ENCODE measurements around the gene SH3BP5.
"Not testable (repeated sequence)": the region's sequence is repeated elsewhere in the genome, so short reads cannot be mapped to it uniquely, and the experiment has no call there.

Gene SH3BP5

GRCh38 chr3:15356651-15357061 is 24.3 kb upstream of the SH3BP5 start:
- H3K9me3 ChIP-seq (ENCODE audit: control extremely low read depth in 1 of 5, control insufficient read depth in 4 of 5, insufficient read depth in 2 of 5, low read depth in 1 of 5, low read length in 4 of 5); POLR2A ChIA-PET; CTCF ChIA-PET; H3K27ac ChIP-seq (ENCODE audit: insufficient read depth in 1 of 2, low read depth in 1 of 2, low read length in 2 of 2, poor library complexity in 1 of 2, severe bottlenecking in 2 of 2); H3K36me3 ChIP-seq (ENCODE audit: control insufficient read depth in 4 of 4, insufficient read depth in 4 of 4, low read length in 3 of 4); H3K27me3 ChIP-seq (replicated peaks in 2 of 5; ENCODE audit: control insufficient read depth in 4 of 5, insufficient read depth in 5 of 5, low read length in 4 of 5): not testable (repeated sequence)
- 0% methylated on average over 1 of the region's 5 CpGs for WGBS (ENCODE audit: insufficient coverage)
- DNase-seq: peak in 2 of 3 donors; percentile 70 to 72
- peaks cover 8 to 36% (median 20%) of the 10 kb centered on the region in 4 experiments for H3K4me1 ChIP-seq (ENCODE audit: control extremely low read depth in 1 of 4, control insufficient read depth in 4 of 4, insufficient read depth in 4 of 4, low read length in 3 of 4)
- peak overlapping the region in 1 of 7 experiments; percentile 38 for H3K4me3 ChIP-seq (ENCODE audit: control insufficient read depth in 1 of 7, extremely low read depth in 1 of 7, insufficient read depth in 4 of 7, low read depth in 2 of 7, low read length in 6 of 7)

- H3K27me3 ChIP-seq (replicated peaks in 2 of 5; ENCODE audit: control insufficient read depth in 4 of 5, insufficient read depth in 5 of 5, low read length in 4 of 5): no peaks in the 10 kb centered on the region
- H3K4me3 ChIP-seq (ENCODE audit: control insufficient read depth in 1 of 7, extremely low read depth in 1 of 7, insufficient read depth in 4 of 7, low read depth in 2 of 7, low read length in 6 of 7): no peak overlapping the region
- no peaks in the 10 kb centered on the region for H3K36me3 ChIP-seq (ENCODE audit: control insufficient read depth in 4 of 4, insufficient read depth in 4 of 4, low read length in 3 of 4)
- CTCF ChIA-PET: interaction anchor here (1.0 to 1.6 kb wide), 4 partner anchors 12 to 88 kb away, joined by 3 to 4 read pairs (median 4); no protein-coding TSS in a partner anchor
- no peak for DNase-seq
- peaks cover 0 to 9% (median 4%) of the 10 kb centered on the region in 5 experiments for H3K9me3 ChIP-seq (ENCODE audit: control extremely low read depth in 1 of 5, control insufficient read depth in 4 of 5, insufficient read depth in 2 of 5, low read depth in 1 of 5, low read length in 4 of 5)
- POLR2A ChIA-PET: no interaction called here
- 84% methylated on average over 2 of the region's 2 CpGs for WGBS (ENCODE audit: insufficient coverage)
- peak overlapping the region in 1 of 2 experiments; percentile 14 for H3K27ac ChIP-seq (ENCODE audit: insufficient read depth in 1 of 2, low read depth in 1 of 2, low read length in 2 of 2, poor library complexity in 1 of 2, severe bottlenecking in 2 of 2)
- H3K4me1 ChIP-seq (ENCODE audit: control extremely low read depth in 1 of 4, control insufficient read depth in 4 of 4, insufficient read depth in 4 of 4, low read length in 3 of 4): peaks cover 4 to 31% (median 15%) of the 10 kb centered on the region in 4 experiments
These were observed 23.8 kb upstream of the SH3BP5 start for GRCh38 chr3:15356176-15356575.

GRCh38 chr3:15355086-15355485 is 22.7 kb upstream of the SH3BP5 start:
- POLR2A ChIA-PET: interaction anchor here (0.7 kb wide), 1 partner anchor 23 kb away, joined by 3 read pairs; no protein-coding TSS in a partner anchor
- CTCF ChIA-PET: interaction anchor here (0.6 to 1.6 kb wide), 7 partner anchors 11 to 87 kb away, joined by 3 to 4 read pairs (median 3); no protein-coding TSS in a partner anchor
- H3K36me3 ChIP-seq (ENCODE audit: control insufficient read depth in 4 of 4, insufficient read depth in 4 of 4, low read length in 3 of 4): no peaks in the 10 kb centered on the region
- H3K27me3 ChIP-seq (replicated peaks in 2 of 5; ENCODE audit: control insufficient read depth in 4 of 5, insufficient read depth in 5 of 5, low read length in 4 of 5): no peaks in the 10 kb centered on the region
- H3K4me3 ChIP-seq (ENCODE audit: control insufficient read depth in 1 of 7, extremely low read depth in 1 of 7, insufficient read depth in 4 of 7, low read depth in 2 of 7, low read length in 6 of 7): no peak overlapping the region
- WGBS (ENCODE audit: insufficient coverage): 44% methylated on average over 1 of the region's 1 CpG
- no peak for DNase-seq
- H3K9me3 ChIP-seq (ENCODE audit: control extremely low read depth in 1 of 5, control insufficient read depth in 4 of 5, insufficient read depth in 2 of 5, low read depth in 1 of 5, low read length in 4 of 5): peaks cover 0 to 12% (median 4%) of the 10 kb centered on the region in 5 experiments
- H3K4me1 ChIP-seq (ENCODE audit: control extremely low read depth in 1 of 4, control insufficient read depth in 4 of 4, insufficient read depth in 4 of 4, low read length in 3 of 4): peaks cover 0 to 25% (median 9%) of the 10 kb centered on the region in 4 experiments
- no peak overlapping the region for H3K27ac ChIP-seq (ENCODE audit: insufficient read depth in 1 of 2, low read depth in 1 of 2, low read length in 2 of 2, poor library complexity in 1 of 2, severe bottlenecking in 2 of 2)

- WGBS (ENCODE audit: insufficient coverage): 87% methylated on average over 6 of the region's 6 CpGs
- H3K27ac ChIP-seq (ENCODE audit: insufficient read depth in 1 of 2, low read depth in 1 of 2, low read length in 2 of 2, poor library complexity in 1 of 2, severe bottlenecking in 2 of 2): no peak overlapping the region
- peaks cover 0 to 26% (median 9%) of the 10 kb centered on the region in 4 experiments for H3K4me1 ChIP-seq (ENCODE audit: control extremely low read depth in 1 of 4, control insufficient read depth in 4 of 4, insufficient read depth in 4 of 4, low read length in 3 of 4)
- no peaks in the 10 kb centered on the region for H3K27me3 ChIP-seq (replicated peaks in 2 of 5; ENCODE audit: control insufficient read depth in 4 of 5, insufficient read depth in 5 of 5, low read length in 4 of 5)
- ChIA-PET CTCF (interaction anchor here (1.0 to 1.6 kb wide), 4 partner anchors 11 to 85 kb away, joined by 3 to 4 read pairs (median 4); no protein-coding TSS in a partner anchor), POLR2A (no interaction called here)
- H3K4me3 ChIP-seq (ENCODE audit: control insufficient read depth in 1 of 7, extremely low read depth in 1 of 7, insufficient read depth in 4 of 7, low read depth in 2 of 7, low read length in 6 of 7): no peak overlapping the region
- no peaks in the 10 kb centered on the region for H3K36me3 ChIP-seq (ENCODE audit: control insufficient read depth in 4 of 4, insufficient read depth in 4 of 4, low read length in 3 of 4)
- DNase-seq: no peak
- H3K9me3 ChIP-seq (ENCODE audit: control extremely low read depth in 1 of 5, control insufficient read depth in 4 of 5, insufficient read depth in 2 of 5, low read depth in 1 of 5, low read length in 4 of 5): peaks cover 0 to 13% (median 4%) of the 10 kb centered on the region in 5 experiments
These were observed 22.1 kb upstream of the SH3BP5 start for GRCh38 chr3:15354485-15354884.

- H3K27me3 ChIP-seq (replicated peaks in 2 of 5; ENCODE audit: control insufficient read depth in 4 of 5, insufficient read depth in 5 of 5, low read length in 4 of 5): no peaks in the 10 kb centered on the region
- WGBS (ENCODE audit: insufficient coverage): 86% methylated on average over 1 of the region's 3 CpGs
- H3K27ac ChIP-seq (ENCODE audit: insufficient read depth in 1 of 2, low read depth in 1 of 2, low read length in 2 of 2, poor library complexity in 1 of 2, severe bottlenecking in 2 of 2): no peak overlapping the region
- peaks cover 0 to 13% (median 4%) of the 10 kb centered on the region in 5 experiments for H3K9me3 ChIP-seq (ENCODE audit: control extremely low read depth in 1 of 5, control insufficient read depth in 4 of 5, insufficient read depth in 2 of 5, low read depth in 1 of 5, low read length in 4 of 5)
- peaks cover 0 to 11% (median 0%) of the 10 kb centered on the region in 4 experiments for H3K4me1 ChIP-seq (ENCODE audit: control extremely low read depth in 1 of 4, control insufficient read depth in 4 of 4, insufficient read depth in 4 of 4, low read length in 3 of 4)
- POLR2A ChIA-PET: no interaction called here
- DNase-seq: no peak
- no peaks in the 10 kb centered on the region for H3K36me3 ChIP-seq (ENCODE audit: control insufficient read depth in 4 of 4, insufficient read depth in 4 of 4, low read length in 3 of 4)
- H3K4me3 ChIP-seq (ENCODE audit: control insufficient read depth in 1 of 7, extremely low read depth in 1 of 7, insufficient read depth in 4 of 7, low read depth in 2 of 7, low read length in 6 of 7): no peak overlapping the region
- CTCF ChIA-PET: no interaction called here
These were observed 17.8 kb upstream of the SH3BP5 start for GRCh38 chr3:15350141-15350540.

- H3K4me3 ChIP-seq (ENCODE audit: control insufficient read depth in 1 of 7, extremely low read depth in 1 of 7, insufficient read depth in 4 of 7, low read depth in 2 of 7, low read length in 6 of 7); H3K27ac ChIP-seq (ENCODE audit: insufficient read depth in 1 of 2, low read depth in 1 of 2, low read length in 2 of 2, poor library complexity in 1 of 2, severe bottlenecking in 2 of 2); POLR2A ChIA-PET; DNase-seq; H3K4me1 ChIP-seq (ENCODE audit: control extremely low read depth in 1 of 4, control insufficient read depth in 4 of 4, insufficient read depth in 4 of 4, low read length in 3 of 4); H3K27me3 ChIP-seq (replicated peaks in 2 of 5; ENCODE audit: control insufficient read depth in 4 of 5, insufficient read depth in 5 of 5, low read length in 4 of 5); H3K36me3 ChIP-seq (ENCODE audit: control insufficient read depth in 4 of 4, insufficient read depth in 4 of 4, low read length in 3 of 4): not testable (repeated sequence)
- peaks cover 0 to 13% (median 4%) of the 10 kb centered on the region in 5 experiments for H3K9me3 ChIP-seq (ENCODE audit: control extremely low read depth in 1 of 5, control insufficient read depth in 4 of 5, insufficient read depth in 2 of 5, low read depth in 1 of 5, low read length in 4 of 5)
- CTCF ChIA-PET: interaction anchor here (0.6 kb wide), 1 partner anchor 107 kb away, joined by 3 read pairs; no protein-coding TSS in a partner anchor
- WGBS (ENCODE audit: insufficient coverage): 100% methylated on average over 1 of the region's 5 CpGs
These were observed 17.1 kb upstream of the SH3BP5 start for GRCh38 chr3:15349438-15349837.

- H3K27ac ChIP-seq (ENCODE audit: insufficient read depth in 1 of 2, low read depth in 1 of 2, low read length in 2 of 2, poor library complexity in 1 of 2, severe bottlenecking in 2 of 2): no peak overlapping the region
- ChIA-PET POLR2A (no interaction called here), CTCF (interaction anchor here (0.9 to 1.3 kb wide), 4 partner anchors 13 to 86 kb away, joined by 3 read pairs; no protein-coding TSS in a partner anchor)
- peaks cover 0 to 6% (median 1%) of the 10 kb centered on the region in 4 experiments for H3K4me1 ChIP-seq (ENCODE audit: control extremely low read depth in 1 of 4, control insufficient read depth in 4 of 4, insufficient read depth in 4 of 4, low read length in 3 of 4)
- H3K27me3 ChIP-seq (replicated peaks in 2 of 5; ENCODE audit: control insufficient read depth in 4 of 5, insufficient read depth in 5 of 5, low read length in 4 of 5): peaks cover 0 to under 1% (median 0%) of the 10 kb centered on the region in 5 experiments
- no peak for DNase-seq
- whole genome bisulfite sequencing (ENCODE audit: insufficient coverage): 0% methylated on average over 1 of the region's 1 CpG
- H3K36me3 ChIP-seq (ENCODE audit: control insufficient read depth in 4 of 4, insufficient read depth in 4 of 4, low read length in 3 of 4): no peaks in the 10 kb centered on the region
- no peak overlapping the region for H3K4me3 ChIP-seq (ENCODE audit: control insufficient read depth in 1 of 7, extremely low read depth in 1 of 7, insufficient read depth in 4 of 7, low read depth in 2 of 7, low read length in 6 of 7)
- peaks cover 0 to 15% (median 4%) of the 10 kb centered on the region in 5 experiments for H3K9me3 ChIP-seq (ENCODE audit: control extremely low read depth in 1 of 5, control insufficient read depth in 4 of 5, insufficient read depth in 2 of 5, low read depth in 1 of 5, low read length in 4 of 5)
These were observed 15.9 kb upstream of the SH3BP5 start for GRCh38 chr3:15348246-15348645.

Measured in common myeloid progenitor, CD34-positive (primary cell).